Trophoblast cell (in vitro differentiated cells and primary cell): Measurements from ENCODE around the gene HMGCR.

Experiments used
- DNase-seq, 2 donors: peaks; one replicate each; pipeline ENCODE4 v3.0.0-alpha.2; 2016
- H2AFZ ChIP-seq: 2 replicates; pipeline ENCODE4 v1.6.1; 2013; ENCODE audit warnings: low read length, moderate library complexity, mild to moderate bottlenecking; ENCODE audit not compliant: insufficient read depth, poor library complexity
- H2AK5ac ChIP-seq: 2 replicates; pipeline ENCODE4 v1.6.1; 2013; ENCODE audit warnings: mild to moderate bottlenecking, low read length
- H2BK120ac ChIP-seq: 2 replicates; pipeline ENCODE4 v1.6.1; 2013; ENCODE audit warnings: low read length, mild to moderate bottlenecking, moderate library complexity; ENCODE audit not compliant: insufficient read depth, poor library complexity
- H2BK12ac ChIP-seq: 2 replicates; pipeline ENCODE4 v1.6.1; 2013; ENCODE audit warnings: mild to moderate bottlenecking, low read length, moderate library complexity
- H2BK5ac ChIP-seq: 2 replicates; pipeline ENCODE4 v1.6.1; 2013; ENCODE audit warnings: low read length, low read depth, moderate library complexity, mild to moderate bottlenecking; ENCODE audit not compliant: poor library complexity
- H3K14ac ChIP-seq: 2 replicates; pipeline ENCODE4 v1.6.1; 2013; ENCODE audit warnings: mild to moderate bottlenecking, low read length
- H3K18ac ChIP-seq: 2 replicates; pipeline ENCODE4 v1.6.1; 2013; ENCODE audit warnings: mild to moderate bottlenecking, low read length
- H3K23ac ChIP-seq: 2 replicates; pipeline ENCODE4 v1.6.1; 2013; ENCODE audit warnings: low read length
- H3K27ac ChIP-seq: 2 replicates; pipeline ENCODE4 v1.5.1; 2013; ENCODE audit warnings: low read depth, mild to moderate bottlenecking, inconsistent platforms, low read length, moderate library complexity
- H3K27me3 ChIP-seq: 2 replicates; pipeline ENCODE4 v1.6.1; 2013; ENCODE audit warnings: inconsistent platforms, mild to moderate bottlenecking, low read length, moderate library complexity; ENCODE audit not compliant: insufficient read depth
- H3K36me3 ChIP-seq, 2 experiments: 1 replicate in 1 of 2; 2 replicates in 1 of 2; pipeline ENCODE4 v1.6.1; 2013; ENCODE audit warnings: low read length in 2 of 2, mild to moderate bottlenecking in 2 of 2, moderate library complexity in 1 of 2; ENCODE audit not compliant: insufficient read depth in 2 of 2, control insufficient read depth in 1 of 2
- H3K4ac ChIP-seq: 2 replicates; pipeline ENCODE4 v1.6.1; 2013; ENCODE audit warnings: low read depth, mild to moderate bottlenecking, low read length, moderate library complexity
- H3K4me1 ChIP-seq, 2 experiments: 1 replicate in 1 of 2; 2 replicates in 1 of 2; pipeline ENCODE4 v1.6.1; 2013; ENCODE audit warnings: low read length in 2 of 2, mild to moderate bottlenecking in 2 of 2, moderate library complexity in 1 of 2; ENCODE audit not compliant: insufficient read depth in 2 of 2, control insufficient read depth in 1 of 2
- H3K4me2 ChIP-seq: 2 replicates; pipeline ENCODE4 v1.6.1; 2013; ENCODE audit warnings: inconsistent platforms, mild to moderate bottlenecking, low read length, moderate library complexity
- H3K4me3 ChIP-seq: 2 replicates; pipeline ENCODE4 v1.5.1; 2013; ENCODE audit warnings: mild to moderate bottlenecking, low read depth, low read length, inconsistent platforms
- H3K79me1 ChIP-seq: one replicate; pipeline ENCODE4 v1.6.1; 2013; ENCODE audit warnings: low read length
- H3K79me2 ChIP-seq: 2 replicates; pipeline ENCODE4 v1.6.1; 2013; ENCODE audit warnings: low read length, mild to moderate bottlenecking; ENCODE audit not compliant: control insufficient read depth, insufficient read depth, poor library complexity
- H3K9ac ChIP-seq: 2 replicates; pipeline ENCODE4 v1.6.1; 2013; ENCODE audit warnings: mild to moderate bottlenecking, low read length
- H3K9me3 ChIP-seq: 2 replicates; pipeline ENCODE4 v1.6.1; 2013; ENCODE audit warnings: low read depth, mild to moderate bottlenecking, control low read depth, inconsistent platforms, low read length; ENCODE audit not compliant: insufficient read depth
- H4K12ac ChIP-seq: 2 replicates; pipeline ENCODE4 v1.6.1; 2013; ENCODE audit warnings: low read depth, mild to moderate bottlenecking, low read length, moderate library complexity
- H4K8ac ChIP-seq: 2 replicates; pipeline ENCODE4 v1.6.1; 2013; ENCODE audit warnings: low read depth, mild to moderate bottlenecking, low read length, moderate library complexity
- H4K91ac ChIP-seq: one replicate; pipeline ENCODE4 v1.6.1; 2013; ENCODE audit warnings: low read depth, mild to moderate bottlenecking, low read length, moderate library complexity
- WGBS: extraction: QIAGEN DNeasy Blood & Tissue Kit; methylation state at CpG from one replicate; pipeline ENCODE4 v1.1.7; 2013; ENCODE audit warnings: missing lambda C conversion rate; ENCODE audit not compliant: insufficient read length, insufficient coverage; ENCODE audit errors: extremely low coverage; 5-methylcytosine and 5-hydroxymethylcytosine counted together

Gene HMGCR

DNA sequence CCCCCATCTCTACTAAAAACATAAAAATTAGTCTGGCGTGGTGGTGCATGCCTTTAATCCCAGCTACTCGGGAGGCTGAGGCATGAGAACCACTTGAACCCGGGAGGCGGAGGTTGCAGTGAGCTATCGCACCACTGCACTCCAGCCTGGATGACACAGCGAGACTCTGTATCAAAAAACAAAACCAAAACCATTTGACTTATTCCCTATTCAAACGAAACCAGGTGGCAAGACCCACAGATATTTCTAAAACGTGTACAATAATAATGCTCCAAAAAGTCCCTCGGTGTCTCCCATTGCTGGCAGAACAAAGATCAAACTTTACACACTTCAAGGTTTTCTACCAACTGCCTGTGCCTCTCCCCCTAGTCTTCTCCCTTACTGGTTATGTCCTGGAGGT is 29.8 kb downstream of the HMGCR start:
- Histone ChIP-seq H2AFZ (no peak overlapping the region), H2BK5ac (no peak overlapping the region), H3K27me3 (no peaks in the 10 kb centered on the region), H3K4me1 (no peaks in the 10 kb centered on the region), H2AK5ac (no peak overlapping the region), H3K14ac (no peak overlapping the region), H3K9me3 (no peaks in the 10 kb centered on the region), H3K79me2 (no peaks in the 10 kb centered on the region), H2BK12ac (no peak overlapping the region), H3K23ac (no peak overlapping the region), H3K27ac (no peak overlapping the region), H3K36me3 (peaks cover 6 to 15% of the 10 kb centered on the region in 2 experiments), H3K4me3 (no peak overlapping the region), H3K18ac (no peak overlapping the region), H3K9ac (no peak overlapping the region), H4K12ac (no peak overlapping the region), H3K4me2 (no peak overlapping the region), H4K8ac (no peak overlapping the region), H4K91ac (no peak overlapping the region), H3K4ac (no peak overlapping the region), H3K79me1 (no peaks in the 10 kb centered on the region), H2BK120ac (no peak overlapping the region)
- no peak for DNase-seq
- WGBS = no CpG with 5 or more reads among the region's 9 CpGs

DNA sequence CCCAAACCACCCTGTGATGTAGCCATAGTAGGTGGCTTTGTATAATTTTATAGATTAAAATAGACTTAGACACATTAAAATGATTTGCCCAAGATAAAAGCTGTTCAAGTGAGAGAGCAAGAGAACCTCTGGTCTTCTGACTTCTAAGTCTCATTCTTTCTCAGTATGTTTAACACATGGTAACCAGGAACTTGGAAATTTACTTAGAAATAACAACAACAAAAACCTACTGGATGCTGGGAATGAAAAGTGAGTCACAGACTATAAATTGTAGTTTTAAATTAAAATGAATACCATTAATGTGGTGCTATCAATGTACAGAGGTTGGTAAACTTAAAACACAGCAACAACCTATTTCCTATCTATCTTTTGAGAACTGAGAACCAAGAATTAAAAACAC is 30.4 kb downstream of the HMGCR start:
- no peaks in the 10 kb centered on the region for H3K79me1 ChIP-seq
- H3K18ac ChIP-seq = no peak overlapping the region
- H3K9ac ChIP-seq = no peak overlapping the region
- H2BK120ac ChIP-seq = no peak overlapping the region
- peaks cover 6 to 13% of the 10 kb centered on the region in 2 experiments for H3K36me3 ChIP-seq
- H3K14ac ChIP-seq = no peak overlapping the region
- no peak overlapping the region for H4K8ac ChIP-seq
- no peaks in the 10 kb centered on the region for H3K79me2 ChIP-seq
- no peaks in the 10 kb centered on the region for H3K27me3 ChIP-seq
- H3K9me3 ChIP-seq = no peaks in the 10 kb centered on the region
- no peak for DNase-seq
- no peak overlapping the region for H3K23ac ChIP-seq
- H4K91ac ChIP-seq = no peak overlapping the region
- H2AK5ac ChIP-seq = no peak overlapping the region
- no peaks in the 10 kb centered on the region for H3K4me1 ChIP-seq
- H2BK5ac ChIP-seq = no peak overlapping the region
- H3K27ac ChIP-seq = no peak overlapping the region
- no peak overlapping the region for H3K4me3 ChIP-seq
- H3K4ac ChIP-seq = no peak overlapping the region
- H2BK12ac ChIP-seq = no peak overlapping the region
- no peak overlapping the region for H2AFZ ChIP-seq
- H3K4me2 ChIP-seq = no peak overlapping the region
- H4K12ac ChIP-seq = no peak overlapping the region

DNA sequence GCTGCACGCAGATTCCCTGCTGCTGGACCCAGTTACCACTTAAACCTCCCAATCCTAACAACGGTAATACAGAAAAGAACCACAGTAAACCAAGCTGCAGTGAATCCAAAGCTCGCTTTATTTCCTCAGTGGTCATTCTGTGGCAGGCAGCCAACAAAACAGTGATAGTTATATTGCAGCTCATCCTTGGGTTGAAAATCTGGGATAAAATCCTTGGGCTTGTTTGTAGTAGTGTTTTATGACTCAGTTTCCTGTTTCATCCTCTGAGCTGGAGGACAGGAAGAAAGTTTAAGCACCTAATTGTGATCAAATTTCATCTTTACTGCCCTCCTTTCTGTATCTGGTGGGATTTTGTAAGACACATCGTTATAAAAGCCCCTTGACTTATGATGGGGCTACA is 31.4 kb downstream of the HMGCR start:
- no peaks in the 10 kb centered on the region for H3K9me3 ChIP-seq
- H3K4me2 ChIP-seq = no peak overlapping the region
- no peak overlapping the region for H3K18ac ChIP-seq
- H3K27ac ChIP-seq = no peak overlapping the region
- H2AK5ac ChIP-seq = no peak overlapping the region
- no peak overlapping the region for H3K14ac ChIP-seq
- H3K36me3 ChIP-seq = peaks cover 0 to 5% of the 10 kb centered on the region in 2 experiments
- no peak for DNase-seq
- H4K91ac ChIP-seq = no peak overlapping the region
- H3K4me3 ChIP-seq = no peak overlapping the region
- H4K12ac ChIP-seq = no peak overlapping the region
- H2AFZ ChIP-seq = no peak overlapping the region
- no peak overlapping the region for H3K4ac ChIP-seq
- H3K23ac ChIP-seq = no peak overlapping the region
- WGBS = no CpG with 5 or more reads among the region's 4 CpGs
- H2BK12ac ChIP-seq = no peak overlapping the region
- no peak overlapping the region for H4K8ac ChIP-seq
- no peaks in the 10 kb centered on the region for H3K79me1 ChIP-seq
- H3K79me2 ChIP-seq = no peaks in the 10 kb centered on the region
- H2BK120ac ChIP-seq = no peak overlapping the region
- H3K9ac ChIP-seq = no peak overlapping the region
- no peaks in the 10 kb centered on the region for H3K27me3 ChIP-seq
- H3K4me1 ChIP-seq = no peaks in the 10 kb centered on the region
- H2BK5ac ChIP-seq = no peak overlapping the region

DNA sequence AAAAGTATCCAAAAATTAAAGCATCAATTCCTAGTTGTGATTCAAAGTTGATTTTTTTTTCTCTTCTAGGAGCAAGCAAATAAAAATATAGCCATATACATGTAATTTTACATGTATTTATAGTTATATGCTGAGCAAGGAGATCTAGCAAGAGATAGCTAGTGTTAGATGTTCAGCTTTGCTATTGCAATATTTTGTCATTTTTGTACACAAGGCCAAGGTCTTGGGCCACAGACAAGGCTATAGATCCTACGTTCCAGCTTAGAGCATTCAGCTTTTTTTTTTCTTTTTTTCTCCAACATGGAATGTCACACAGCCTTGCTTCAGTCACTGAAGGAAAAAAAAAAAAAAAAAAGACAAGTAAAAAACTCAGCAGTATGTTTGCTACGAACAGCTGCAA is 36.8 kb downstream of the HMGCR start:
- Histone ChIP-seq H4K91ac (no peak overlapping the region), H3K9ac (no peak overlapping the region), H4K8ac (no peak overlapping the region), H3K9me3 (peaks cover 2% of the 10 kb centered on the region), H3K79me2 (no peaks in the 10 kb centered on the region), H2AFZ (no peak overlapping the region), H2BK12ac (no peak overlapping the region), H3K4me1 (no peaks in the 10 kb centered on the region), H3K23ac (no peak overlapping the region), H3K4ac (no peak overlapping the region), H3K18ac (no peak overlapping the region), H2BK5ac (no peak overlapping the region), H4K12ac (no peak overlapping the region), H2AK5ac (no peak overlapping the region), H3K4me2 (no peak overlapping the region), H2BK120ac (no peak overlapping the region), H3K4me3 (no peak overlapping the region), H3K27me3 (no peaks in the 10 kb centered on the region), H3K79me1 (no peaks in the 10 kb centered on the region), H3K14ac (no peak overlapping the region), H3K36me3 (peaks cover 8% of the 10 kb centered on the region in 2 experiments), H3K27ac (no peak overlapping the region)
- WGBS = no CpG with 5 or more reads among the region's 2 CpGs
- no peak for DNase-seq
